GM12872 (cell line): ENCODE data around the gene SPA17.

ENCODE experiments used
- CTCF ChIP-seq: IDR thresholded peaks from 3 replicates; pipeline ENCODE4 v1.5.1; 2011; ENCODE audit warnings: low read depth, mild to moderate bottlenecking, low read length, moderate library complexity; ENCODE audit not compliant: insufficient read depth

SPA17 gene

GRCh38 chr11:124673333-124674167, at the start of gene SPA17, which contains the start of gene SIAE:
Gene SPA17, plus strand, starts transcription at chr11:124673904. Its CDS starts 1,361 bp downstream, at chr11:124675265.
Gene SIAE, minus strand, starts transcription at chr11:124673739. Its CDS starts 31 bp downstream, at chr11:124673708.
- no peak for TF ChIP-seq CTCF

- no peak for TF ChIP-seq CTCF
These were observed 48.1 kb upstream of the SPA17 start for GRCh38 chr11:124625504-124626168.

- no peak for TF ChIP-seq CTCF
These were observed 46.2 kb upstream of the SPA17 start for GRCh38 chr11:124627546-124627945.

DNA sequence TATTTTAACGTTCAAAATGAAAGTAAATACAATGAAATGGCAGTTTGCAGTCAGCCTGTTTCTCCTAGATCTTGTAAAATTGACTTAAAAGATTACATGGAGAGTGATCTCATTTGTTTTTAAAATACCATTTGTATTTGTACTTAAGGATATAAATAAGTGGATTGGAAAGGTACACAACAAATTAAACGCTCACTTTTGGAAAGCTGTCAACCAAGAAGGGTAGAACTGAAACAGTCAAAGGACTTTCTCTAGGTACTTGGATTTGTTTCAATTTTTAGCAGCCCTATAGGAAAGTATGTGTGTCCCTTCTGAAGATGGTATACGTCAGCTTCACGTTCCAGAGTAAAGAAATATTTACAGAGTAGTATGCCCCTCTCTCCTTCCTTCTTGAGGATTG, 43.7 kb upstream of the SPA17 start:
- TF ChIP-seq CTCF, result no peak

GRCh38 chr11:124633355-124633754, 40.3 kb upstream of the SPA17 start:
- TF ChIP-seq CTCF, result no peak

DNA sequence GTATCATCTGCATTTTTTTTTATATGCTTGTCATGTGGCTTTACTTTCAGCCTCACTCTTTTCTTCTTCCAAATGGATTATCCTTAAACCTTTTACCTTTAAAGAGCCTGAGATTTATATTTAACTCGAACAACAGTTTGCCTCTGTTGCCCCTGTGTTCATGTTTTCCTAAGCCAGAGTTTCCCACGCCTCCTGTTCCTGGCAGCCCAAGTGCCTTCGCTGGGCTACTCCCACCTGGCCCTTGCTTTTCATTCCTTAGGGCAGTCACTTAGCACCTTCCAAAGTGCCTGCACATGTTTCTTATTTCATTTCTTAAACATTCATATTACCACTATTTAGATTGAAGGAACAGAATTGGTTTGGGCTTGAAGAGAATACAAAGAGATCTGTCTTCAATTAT, 37.8 kb upstream of the SPA17 start:
- TF ChIP-seq CTCF, result no peak

GRCh38 chr11:124638500-124638899, 35.2 kb upstream of the SPA17 start:
- no peak for TF ChIP-seq CTCF
